Calu3 (cell line): Measurements from ENCODE around the gene GNPTG. TPM values are rescaled to one million over a fixed set of nuclear protein-coding genes. Genes with fewer than 3 reads are reported as not detected.

Experiments
- BruUV-seq: library from RNA; stranded (reverse); fragments of 400-500 nt; replicated peaks from 2 replicates; lab custom pipeline; 2021; lab: Mats Ljungman, UMichigan
- CTCF ChIA-PET: fragments of 300-600 bp; sonication (Branson Sonifier 250); formaldehyde crosslinking; loops from one replicate; lab custom pipeline; 2022; ENCODE audit warnings: antibody characterized with exemption; lab: Charles Lee
- DNase-seq: peaks from one replicate; pipeline ENCODE4 v3.0.0; 2022
- H3K27ac Mint-ChIP-seq: one replicate; pipeline ENCODE4 v1.8.0; 2022; ENCODE audit warnings: mixed read lengths; ENCODE audit not compliant: unreplicated experiment
- H3K27me3 Mint-ChIP-seq: one replicate; pipeline ENCODE4 v1.8.0; 2022; ENCODE audit warnings: mixed read lengths; ENCODE audit not compliant: unreplicated experiment
- H3K36me3 Mint-ChIP-seq: one replicate; pipeline ENCODE4 v1.8.0; 2022; ENCODE audit warnings: mild to moderate bottlenecking, moderate library complexity, mixed read lengths; ENCODE audit not compliant: insufficient read depth, unreplicated experiment
- H3K4me1 Mint-ChIP-seq: one replicate; pipeline ENCODE4 v1.8.0; 2022; ENCODE audit warnings: mild to moderate bottlenecking, low read depth, mixed read lengths; ENCODE audit not compliant: unreplicated experiment
- H3K4me3 Mint-ChIP-seq: one replicate; pipeline ENCODE4 v1.8.0; 2022; ENCODE audit warnings: mild to moderate bottlenecking, low read depth, moderate library complexity, mixed read lengths; ENCODE audit not compliant: unreplicated experiment
- H3K9me3 Mint-ChIP-seq: one replicate; pipeline ENCODE4 v1.8.0; 2022; ENCODE audit warnings: low read depth, mixed read lengths; ENCODE audit not compliant: unreplicated experiment
- intact Hi-C: fragments of 100-400 bp; cut with micrococcal nuclease; formaldehyde crosslinking; loops from one replicate; pipeline ENCODE4 v1.10.0; 2022; ENCODE audit not compliant: unreplicated experiment
- total RNA-seq: library from RNA; stranded (reverse); gene quantifications from 2 replicates; pipeline ENCODE4 v1.2.3, GENCODE V29; 2022
- TF ChIP-seq, protein P1 (sequence below): fragments of 200-600 bp; IDR thresholded peaks from one replicate; pipeline ENCODE4 v1.8.0; 2022; ENCODE audit warnings: antibody characterized with exemption; ENCODE audit not compliant: unreplicated experiment

GNPTG gene
- total RNA-seq, 1 experiment from 2014 or later: 63.9 TPM

DNA sequence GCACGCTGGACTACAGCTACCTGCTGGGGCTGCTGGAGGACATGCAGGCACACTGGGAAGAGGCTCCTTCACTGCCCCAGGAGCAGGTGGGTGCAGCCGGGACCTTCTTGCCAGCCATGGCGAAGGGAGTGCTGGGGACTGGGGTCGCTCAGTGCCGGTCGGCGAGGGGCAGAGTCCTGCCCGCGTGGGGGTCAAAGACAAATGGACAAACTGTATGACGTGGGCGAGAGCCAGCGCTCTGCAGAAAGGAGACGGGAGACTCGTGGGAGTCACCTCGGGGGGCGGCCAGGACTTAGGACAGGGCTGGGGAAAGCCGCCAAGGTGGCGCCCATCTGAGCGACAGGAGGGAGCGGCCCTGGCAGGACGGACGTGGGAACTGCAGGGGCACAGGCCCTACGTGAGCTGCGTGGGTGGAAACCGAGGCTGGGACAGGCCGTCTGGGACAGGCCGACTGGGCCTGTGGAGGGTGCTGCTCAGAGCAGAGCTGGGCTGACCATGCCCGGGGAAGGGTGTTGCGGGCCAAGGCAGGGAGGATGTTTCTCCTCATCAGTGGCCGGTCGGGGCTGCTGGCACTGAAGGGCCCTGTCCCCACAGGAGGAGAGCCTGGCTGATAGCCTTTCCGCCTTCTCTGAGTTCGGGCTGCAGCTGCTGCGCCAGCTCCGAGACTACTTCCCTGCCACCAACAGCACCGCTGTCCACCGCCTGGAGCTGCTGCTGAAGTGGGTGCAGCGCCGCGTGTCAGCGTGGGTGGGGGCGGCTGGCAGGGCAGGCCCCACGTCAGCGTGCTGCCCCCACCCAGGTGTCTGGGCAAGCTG lies 8.1 kb upstream of the GNPTG start:
- TF ChIP-seq, protein P1, sequence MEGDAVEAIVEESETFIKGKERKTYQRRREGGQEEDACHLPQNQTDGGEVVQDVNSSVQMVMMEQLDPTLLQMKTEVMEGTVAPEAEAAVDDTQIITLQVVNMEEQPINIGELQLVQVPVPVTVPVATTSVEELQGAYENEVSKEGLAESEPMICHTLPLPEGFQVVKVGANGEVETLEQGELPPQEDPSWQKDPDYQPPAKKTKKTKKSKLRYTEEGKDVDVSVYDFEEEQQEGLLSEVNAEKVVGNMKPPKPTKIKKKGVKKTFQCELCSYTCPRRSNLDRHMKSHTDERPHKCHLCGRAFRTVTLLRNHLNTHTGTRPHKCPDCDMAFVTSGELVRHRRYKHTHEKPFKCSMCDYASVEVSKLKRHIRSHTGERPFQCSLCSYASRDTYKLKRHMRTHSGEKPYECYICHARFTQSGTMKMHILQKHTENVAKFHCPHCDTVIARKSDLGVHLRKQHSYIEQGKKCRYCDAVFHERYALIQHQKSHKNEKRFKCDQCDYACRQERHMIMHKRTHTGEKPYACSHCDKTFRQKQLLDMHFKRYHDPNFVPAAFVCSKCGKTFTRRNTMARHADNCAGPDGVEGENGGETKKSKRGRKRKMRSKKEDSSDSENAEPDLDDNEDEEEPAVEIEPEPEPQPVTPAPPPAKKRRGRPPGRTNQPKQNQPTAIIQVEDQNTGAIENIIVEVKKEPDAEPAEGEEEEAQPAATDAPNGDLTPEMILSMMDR: no peak

DNA sequence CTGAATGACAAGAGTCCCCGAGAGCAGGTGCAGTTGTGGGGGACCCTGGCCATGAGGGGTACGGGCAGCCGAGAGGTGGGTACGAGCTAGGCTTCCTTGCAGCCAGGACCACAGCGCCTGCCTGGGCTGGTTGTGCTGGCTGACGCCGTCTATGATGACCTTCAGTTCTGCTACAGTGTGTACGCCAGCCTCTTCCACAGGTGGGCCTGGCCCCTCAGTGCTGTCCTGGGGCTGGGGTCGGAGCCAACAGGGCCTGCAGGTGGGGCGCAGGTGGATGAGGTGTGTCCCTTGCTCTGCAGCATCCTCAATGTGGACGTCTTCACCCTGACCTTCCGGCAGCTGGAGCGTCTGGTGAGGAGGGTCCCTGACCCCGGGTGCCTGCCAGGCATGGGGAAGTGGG lies 7.2 kb upstream of the GNPTG start:
- Mint-ChIP-seq H3K27me3 (peaks cover 16% of the 10 kb centered on the region), H3K27ac (no peak overlapping the region), H3K4me3 (peak overlapping the region; percentile 95), H3K36me3 (peaks cover 42% of the 10 kb centered on the region), H3K9me3 (no peaks in the 10 kb centered on the region), H3K4me1 (peaks cover 13% of the 10 kb centered on the region)
- intact Hi-C loops: no loop called here
- CTCF ChIA-PET: interaction anchor here (0.8 kb wide), 1 partner anchor 22 kb away, joined by 4 read pairs; no protein-coding TSS in a partner anchor
- TF ChIP-seq, protein P1: no peak
- DNase-seq: no peak
- no TSS peak for BruUV-seq

More for the DNA sequence above, 8.1 kb upstream of the GNPTG start:
- CTCF ChIA-PET: interaction anchor here (0.8 to 1.2 kb wide), 3 partner anchors 10 to 23 kb away, joined by 3 to 14 read pairs (median 4); partner anchors contain the start of gene BAIAP3
- BruUV-seq: no TSS peak
- H3K4me1 Mint-ChIP-seq: peaks cover 13% of the 10 kb centered on the region
- DNase-seq: no peak
- no peaks in the 10 kb centered on the region for H3K9me3 Mint-ChIP-seq
- intact Hi-C loops: no loop called here
- H3K27ac Mint-ChIP-seq: peak overlapping the region; percentile 89
- H3K4me3 Mint-ChIP-seq: peak overlapping the region; percentile 95
- H3K36me3 Mint-ChIP-seq: peaks cover 42% of the 10 kb centered on the region
- peaks cover 16% of the 10 kb centered on the region for H3K27me3 Mint-ChIP-seq

DNA sequence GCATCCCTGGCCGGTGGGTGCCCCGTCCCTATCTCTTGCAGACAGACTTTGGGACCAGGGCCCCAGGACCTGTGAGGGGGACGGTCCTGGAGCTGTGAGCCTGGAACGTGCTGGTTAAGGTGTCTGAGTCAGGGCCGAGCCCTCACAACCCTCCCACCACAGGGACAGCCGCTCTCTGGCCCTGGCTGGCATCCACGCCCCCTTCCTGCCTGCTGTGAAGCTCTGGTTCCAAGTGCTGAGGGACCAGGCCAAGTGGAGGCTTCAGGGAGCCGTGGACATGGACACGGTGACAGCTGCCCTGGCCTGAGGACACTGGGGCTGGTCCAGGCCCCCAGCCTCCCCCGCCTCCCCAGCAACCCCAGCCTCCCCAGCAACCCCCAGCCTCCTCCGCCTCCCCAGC lies 6.6 kb upstream of the GNPTG start:
- TF ChIP-seq, protein P1: no peak
- intact Hi-C loops: no loop called here
- CTCF ChIA-PET: interaction anchor here (0.7 kb wide), 1 partner anchor 44 kb away, joined by 4 read pairs; no protein-coding TSS in a partner anchor
- no TSS peak for BruUV-seq
- H3K36me3 Mint-ChIP-seq: peaks cover 42% of the 10 kb centered on the region
- H3K4me1 Mint-ChIP-seq: peaks cover 13% of the 10 kb centered on the region
- no peak overlapping the region for H3K27ac Mint-ChIP-seq
- H3K9me3 Mint-ChIP-seq: no peaks in the 10 kb centered on the region
- no peak for DNase-seq
- peaks cover 16% of the 10 kb centered on the region for H3K27me3 Mint-ChIP-seq
- H3K4me3 Mint-ChIP-seq: no peak overlapping the region

DNA sequence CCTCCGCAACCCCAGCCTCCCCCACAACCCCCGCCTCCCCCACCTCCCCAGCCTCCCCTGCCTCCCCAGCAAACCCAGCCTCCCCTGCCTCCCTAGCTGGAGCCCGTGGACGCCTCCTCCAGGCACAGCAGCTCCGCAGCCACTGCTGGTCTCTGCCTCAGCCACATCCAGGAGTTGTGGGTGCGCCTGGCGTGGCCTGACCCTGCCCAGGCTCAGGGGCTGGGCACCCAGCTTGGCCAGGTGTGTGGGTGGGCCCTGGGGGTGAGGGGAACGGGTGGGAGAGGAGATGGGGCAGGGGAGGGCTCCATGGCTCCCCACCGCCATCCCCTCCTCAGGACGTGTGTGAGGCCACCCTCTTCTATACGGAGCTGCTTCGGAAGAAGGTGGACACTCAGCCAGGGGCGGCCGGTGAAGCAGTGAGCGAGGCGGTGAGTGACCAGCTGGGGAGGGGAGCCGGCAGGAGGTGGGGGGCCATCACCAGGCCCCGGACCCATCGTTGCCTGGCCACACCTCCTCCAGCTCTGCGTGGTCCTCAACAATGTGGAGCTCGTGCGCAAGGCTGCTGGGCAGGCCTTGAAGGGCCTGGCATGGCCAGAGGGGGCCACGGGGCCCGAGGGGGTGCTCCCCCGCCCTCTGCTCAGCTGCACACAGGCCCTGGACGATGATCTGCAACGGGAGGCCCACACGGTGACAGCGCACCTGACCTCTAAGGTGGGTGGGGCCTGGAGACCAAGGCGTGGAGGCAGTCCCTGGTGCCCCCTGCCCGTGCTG lies 5.9 kb upstream of the GNPTG start:
- intact Hi-C loops: no loop called here
- CTCF ChIA-PET: interaction anchor here (0.6 to 1.7 kb wide), 3 partner anchors 8 to 67 kb away, joined by 3 to 7 read pairs (median 4); no protein-coding TSS in a partner anchor

More for the DNA sequence above, 5.9 kb upstream of the GNPTG start:
- peaks cover 16% of the 10 kb centered on the region for H3K27me3 Mint-ChIP-seq
- DNase-seq: no peak
- H3K27ac Mint-ChIP-seq: no peak overlapping the region
- no TSS peak for BruUV-seq
- TF ChIP-seq, protein P1: no peak
- H3K4me3 Mint-ChIP-seq: no peak overlapping the region
- H3K36me3 Mint-ChIP-seq: peaks cover 47% of the 10 kb centered on the region
- no peaks in the 10 kb centered on the region for H3K9me3 Mint-ChIP-seq
- H3K4me1 Mint-ChIP-seq: peaks cover 13% of the 10 kb centered on the region
